Stimulated activated CD8-positive, alpha-beta memory T cell treated with anti-CD3 and anti-CD28 coated beads, Interleukin-4, amount 100 ng/mL, for 1 hour (primary cell): Measurements from ENCODE around the gene SLC1A5.
"Not testable (repeated sequence)": the region's sequence is repeated elsewhere in the genome, so short reads cannot be mapped to it uniquely, and the experiment has no call there.

ENCODE experiments used
- DNase-seq, 2 donors: peaks; one replicate each; pipeline ENCODE4 v3.0.0-alpha.2; 2020; ENCODE audit warnings: low read depth in 2 of 2, low spot score in 1 of 2

Gene SLC1A5

DNA sequence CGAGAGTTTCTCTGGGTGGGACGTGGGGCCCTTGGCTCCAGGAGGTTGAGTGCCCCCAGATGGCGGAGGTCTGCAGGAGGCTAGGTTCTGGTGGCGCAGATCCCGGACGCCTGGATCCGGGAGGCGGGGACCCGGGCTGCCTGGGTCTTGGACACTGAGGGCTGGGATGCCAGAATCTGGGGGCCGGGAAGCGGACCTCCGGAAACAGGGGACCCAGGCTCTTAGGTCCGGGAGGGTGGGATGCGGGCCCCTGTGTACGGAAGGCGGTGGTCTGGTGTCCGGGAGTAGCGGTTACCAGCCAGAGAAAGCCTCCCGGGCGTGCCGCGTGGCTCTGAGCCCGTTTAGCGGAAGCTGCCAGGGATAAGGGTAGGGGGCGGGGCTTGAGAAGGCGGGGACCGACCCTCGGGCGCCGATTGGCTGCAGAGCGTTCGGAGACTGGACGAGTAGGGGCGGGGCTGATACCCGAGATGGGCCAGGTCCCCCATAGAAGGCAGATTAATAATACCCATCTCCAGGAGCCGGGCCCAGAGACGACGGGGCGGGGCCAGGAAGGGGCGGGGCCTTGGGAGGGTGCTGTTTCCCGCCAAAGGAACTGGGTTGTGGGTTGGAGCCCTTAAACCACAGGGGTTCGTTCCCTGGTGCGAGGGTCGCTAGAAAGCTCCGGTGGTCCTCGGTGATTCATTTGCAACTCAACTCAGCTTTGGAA, at the start of gene SLC1A5:
TSS of gene SLC1A5 (minus strand) at position 333 of the 706 bp plus-strand sequence. CDS start 629 bp downstream, outside the sequence.
- peak; percentile 92 to 96 for DNase-seq

- DNase-seq: no peak
Observed at GRCh38 chr19:46838160-46838559, 49.8 kb upstream of the SLC1A5 start.

GRCh38 chr19:46834984-46835383, 46.6 kb upstream of the SLC1A5 start:
- DNase-seq: no peak

DNA sequence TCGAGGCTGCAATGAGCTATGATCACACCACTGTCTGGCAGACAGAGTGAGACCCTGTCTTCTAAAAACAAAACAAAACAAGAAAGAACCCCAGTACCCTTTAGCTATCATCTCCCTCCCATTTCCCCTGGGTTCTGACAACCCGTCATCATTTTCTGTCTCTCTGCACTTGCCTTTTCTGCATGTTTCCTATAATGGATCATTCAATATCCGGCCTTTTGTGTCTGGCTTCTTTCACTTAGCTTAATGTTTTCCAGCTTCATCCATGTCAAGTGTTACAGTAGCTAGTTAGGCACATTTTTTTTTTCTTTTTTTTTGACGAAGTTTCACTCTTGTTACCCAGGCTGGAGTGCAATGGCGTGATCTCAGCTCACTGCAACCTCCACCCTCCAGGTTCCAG, 45.7 kb upstream of the SLC1A5 start:
- DNase-seq: no peak

DNA sequence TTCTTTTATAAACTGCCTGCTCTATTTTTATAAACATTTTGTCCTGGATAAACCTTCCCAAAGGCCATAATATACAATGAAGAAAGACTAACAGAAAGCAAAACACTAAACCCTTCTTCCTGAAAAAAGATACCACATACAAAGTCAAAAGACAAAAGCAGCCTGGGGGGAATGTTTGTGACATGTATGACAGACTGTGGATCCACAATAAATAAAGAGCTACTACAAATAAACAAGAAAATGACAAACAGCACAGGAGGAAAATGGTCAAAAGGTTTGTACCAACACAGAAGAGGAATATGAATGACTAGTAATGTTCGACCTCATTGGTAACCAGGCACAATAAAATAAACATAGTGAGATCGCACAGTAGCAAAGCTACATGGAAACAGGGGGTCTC, 42.5 kb upstream of the SLC1A5 start:
- DNase-seq: no peak

GRCh38 chr19:46828484-46828883, 40.1 kb upstream of the SLC1A5 start:
- DNase-seq: no peak

DNA sequence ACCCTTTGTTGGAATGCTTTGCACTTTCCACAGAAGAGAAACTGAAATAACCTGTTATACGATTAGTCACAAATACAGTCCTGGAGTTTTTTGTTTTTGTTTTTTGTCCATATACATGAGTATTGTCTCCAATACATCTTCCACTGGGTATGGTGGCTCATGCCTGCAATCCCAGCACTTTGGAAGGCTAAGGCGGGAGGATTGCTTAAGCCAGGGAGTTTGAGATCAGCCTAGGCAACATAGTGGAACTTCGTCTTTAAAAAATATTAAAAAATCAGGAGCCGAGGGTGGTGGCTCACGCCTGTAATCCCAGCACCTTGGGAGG, 37.3 kb upstream of the SLC1A5 start:
- no peak for DNase-seq

DNA sequence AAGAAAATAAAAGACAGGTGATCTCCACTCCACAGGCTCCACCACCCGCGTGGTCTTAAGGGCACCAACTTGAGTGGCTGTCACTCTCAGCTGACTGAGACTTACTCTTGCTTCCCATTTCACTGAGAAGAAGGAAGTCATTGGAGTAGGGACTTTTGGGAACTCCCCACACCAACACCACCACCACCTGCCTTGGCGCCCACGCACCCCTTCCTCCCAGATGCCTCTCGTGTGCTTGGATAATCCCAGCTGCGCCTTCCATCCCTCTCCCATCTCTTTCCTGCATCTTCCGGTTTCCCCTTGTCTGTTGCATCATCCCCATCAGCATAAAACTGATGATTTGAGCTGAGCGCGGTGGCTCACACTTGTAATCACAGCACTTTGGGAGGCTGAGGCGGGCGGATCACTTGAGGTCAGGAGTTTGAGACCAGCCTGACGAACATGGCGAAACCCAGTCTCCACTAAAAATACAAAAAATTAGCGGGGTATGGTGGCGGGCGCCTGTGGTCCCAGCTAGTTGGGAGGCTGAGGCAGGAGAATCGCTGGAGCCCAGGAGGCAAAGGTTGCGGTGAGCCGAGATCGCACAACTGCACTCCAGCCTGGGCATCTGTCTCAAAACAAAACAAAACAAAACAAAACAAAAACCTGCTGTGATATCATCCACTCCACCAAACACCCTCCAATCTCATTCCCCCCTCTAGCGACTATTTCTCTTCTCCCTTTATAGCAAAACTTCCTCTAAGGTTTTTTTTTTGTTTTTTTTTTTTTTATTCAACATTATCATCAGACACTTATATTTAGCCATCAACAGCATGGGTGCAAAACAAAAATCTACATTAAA, 36.7 kb upstream of the SLC1A5 start:
- DNase-seq: no peak

- no peak for DNase-seq
Observed at GRCh38 chr19:46823049-46823448, 34.7 kb upstream of the SLC1A5 start.

DNA sequence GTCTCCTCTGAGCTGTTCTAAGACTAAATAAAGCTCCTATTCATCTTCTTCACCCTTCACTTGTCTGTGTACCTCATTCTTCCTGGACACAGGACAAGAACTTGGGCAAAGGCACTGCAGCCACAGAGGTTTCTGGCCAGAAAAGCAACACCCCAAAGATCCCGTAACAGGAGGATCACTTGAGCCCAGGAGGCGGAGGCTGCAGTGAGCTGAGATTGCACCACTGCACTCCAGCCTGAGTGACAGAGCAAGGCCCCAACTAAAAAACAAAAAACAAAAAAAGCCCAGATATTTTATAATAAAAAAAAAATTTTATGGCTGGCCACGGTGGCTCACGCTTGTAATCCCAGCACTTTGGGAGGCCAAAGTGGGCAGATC, 34.0 kb upstream of the SLC1A5 start:
- not testable (repeated sequence) for DNase-seq

DNA sequence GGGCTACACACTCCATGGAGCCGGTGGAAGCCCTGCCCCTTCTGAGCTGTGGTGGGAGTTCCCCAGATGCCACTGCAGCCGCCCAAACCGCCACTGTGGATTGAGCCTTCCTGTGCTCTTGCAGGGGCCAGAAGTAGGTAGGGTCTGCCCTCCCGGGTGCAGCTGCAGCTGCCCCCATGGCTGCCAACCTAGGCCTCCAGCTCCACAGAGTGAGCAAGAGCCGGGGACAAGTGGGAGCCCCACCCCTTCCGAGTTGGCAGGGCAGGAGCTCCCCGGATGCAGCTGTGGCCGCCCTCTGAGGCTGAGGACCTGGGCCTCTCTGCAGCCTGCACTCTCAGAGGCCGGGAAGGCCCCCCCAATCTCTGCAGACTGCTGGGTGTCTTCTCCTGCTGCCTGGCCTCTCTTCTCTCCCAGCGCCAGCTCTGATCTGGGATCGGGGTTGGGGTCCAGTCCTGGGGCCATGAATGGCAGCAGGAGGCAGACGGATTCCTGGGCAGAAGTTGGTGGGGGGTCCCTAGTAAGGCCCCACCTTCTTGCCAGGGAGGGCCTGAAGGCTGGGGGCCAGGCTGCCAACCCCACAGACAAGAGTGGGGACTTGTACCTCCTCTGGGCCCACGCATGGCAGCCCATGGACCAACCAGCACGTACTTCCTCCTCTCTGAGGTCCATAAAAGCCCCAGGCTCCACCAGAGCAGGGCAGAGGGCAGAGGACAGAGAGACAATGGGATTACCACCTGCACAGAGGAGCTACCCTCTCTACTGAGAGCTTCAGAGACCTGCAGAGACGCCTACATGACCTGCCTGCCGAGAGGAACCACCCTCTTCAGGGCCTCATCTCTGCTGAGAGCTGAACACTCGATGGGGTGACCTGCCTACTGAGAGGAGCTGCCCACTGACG, 33.4 kb upstream of the SLC1A5 start:
- DNase-seq: peak; percentile 21 to 31

DNA sequence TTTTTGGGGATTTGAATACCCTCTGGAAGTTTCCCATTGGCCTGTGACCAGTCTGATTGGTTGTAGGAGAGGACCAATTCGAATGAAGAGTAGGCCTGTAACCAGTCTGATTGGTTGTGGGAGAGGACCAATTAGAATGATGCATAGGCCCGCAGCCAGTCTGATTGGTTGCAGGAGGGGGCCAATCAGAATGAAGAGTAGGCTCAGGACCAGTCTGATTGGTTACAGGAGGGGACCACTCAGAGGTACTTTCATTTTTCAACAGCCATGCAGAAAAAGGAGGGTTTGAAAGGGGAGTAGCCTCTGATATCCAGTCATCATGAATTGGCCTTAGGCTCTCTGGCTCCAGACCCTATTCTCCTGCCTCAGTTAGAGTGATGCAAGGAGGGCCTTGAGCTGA, 30.4 kb upstream of the SLC1A5 start:
- DNase-seq: no peak

DNA sequence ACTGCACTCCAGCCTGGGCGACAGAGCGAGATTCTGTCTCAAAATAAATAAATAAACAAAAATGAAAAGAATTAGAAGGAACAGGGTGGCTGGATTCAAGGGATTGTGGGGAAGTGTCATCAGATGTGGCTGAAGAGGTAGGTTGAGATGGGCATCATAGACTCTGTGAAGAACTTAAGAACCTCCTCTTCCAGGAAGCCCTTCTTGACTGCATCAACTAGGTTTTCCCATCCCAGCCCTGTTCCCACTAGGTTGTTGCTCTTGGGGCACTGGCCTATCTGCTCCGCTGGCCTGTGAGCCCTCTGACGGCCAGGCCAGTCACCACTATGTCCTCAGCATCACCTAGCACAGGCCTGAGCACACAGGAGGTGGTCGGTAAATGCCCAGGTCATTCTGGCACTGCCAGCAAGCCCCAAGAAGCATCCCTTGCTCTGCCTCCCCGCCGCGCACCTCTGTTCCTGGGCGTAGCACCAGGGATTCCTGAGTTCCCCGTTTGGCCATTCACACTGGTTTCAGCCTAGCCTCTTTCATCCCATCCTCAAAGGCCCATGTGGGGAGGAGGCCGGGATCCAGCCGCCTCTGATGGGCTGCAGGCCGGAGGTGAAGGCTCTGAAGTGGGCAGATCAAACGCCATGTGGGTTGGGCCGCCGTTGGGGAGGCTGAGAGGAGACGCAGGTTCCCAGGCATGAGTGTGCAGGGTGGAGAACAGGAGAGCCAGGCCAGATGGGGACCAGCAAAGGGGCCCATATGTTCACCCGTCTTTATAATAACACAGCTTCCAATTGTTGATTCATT, 27.6 kb upstream of the SLC1A5 start:
- no peak for DNase-seq

- DNase-seq: no peak
Observed at GRCh38 chr19:46813839-46814358, 25.5 kb upstream of the SLC1A5 start.

DNA sequence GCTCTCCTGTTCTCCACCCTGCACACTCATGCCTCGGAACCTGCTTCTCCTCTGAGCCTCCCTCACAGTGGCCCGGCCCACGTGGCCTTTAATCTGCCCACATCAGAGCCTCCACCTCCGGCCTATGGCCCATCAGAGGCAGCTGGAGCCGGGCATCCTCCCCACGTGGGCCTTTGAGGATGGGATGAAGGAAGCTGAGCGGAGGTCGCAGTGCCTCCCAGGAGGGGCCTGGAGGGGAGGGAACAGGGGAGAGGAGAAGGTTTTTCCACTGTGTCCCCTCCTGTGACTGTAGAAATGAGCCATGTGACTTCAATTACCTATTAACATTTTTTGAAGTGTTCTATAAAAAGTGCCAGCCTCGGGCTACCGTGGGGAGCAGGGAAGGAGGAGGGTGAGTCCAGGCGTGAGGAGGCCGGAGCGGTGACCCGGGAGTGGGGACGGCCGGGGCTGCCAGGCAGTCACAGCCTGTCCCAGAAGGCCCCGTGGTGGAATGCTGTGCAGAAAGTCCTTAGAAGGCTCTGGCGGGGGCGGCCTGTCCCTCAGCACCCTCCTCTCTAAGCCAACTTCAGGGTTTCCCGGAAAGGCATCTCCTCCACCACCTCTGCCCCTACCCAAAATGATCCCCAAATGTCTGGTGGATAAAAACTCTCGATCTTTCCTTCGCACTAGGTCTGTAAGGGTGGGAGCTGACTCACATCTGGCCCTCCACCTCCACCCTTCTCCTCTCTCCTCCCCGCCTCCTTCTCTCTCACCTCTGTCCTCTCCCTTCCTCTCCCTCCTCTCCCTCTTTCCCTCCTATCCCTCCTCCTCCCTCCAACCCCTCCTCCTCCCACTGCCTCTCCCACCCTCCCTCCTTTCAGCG, 24.8 kb upstream of the SLC1A5 start:
- no peak for DNase-seq

DNA sequence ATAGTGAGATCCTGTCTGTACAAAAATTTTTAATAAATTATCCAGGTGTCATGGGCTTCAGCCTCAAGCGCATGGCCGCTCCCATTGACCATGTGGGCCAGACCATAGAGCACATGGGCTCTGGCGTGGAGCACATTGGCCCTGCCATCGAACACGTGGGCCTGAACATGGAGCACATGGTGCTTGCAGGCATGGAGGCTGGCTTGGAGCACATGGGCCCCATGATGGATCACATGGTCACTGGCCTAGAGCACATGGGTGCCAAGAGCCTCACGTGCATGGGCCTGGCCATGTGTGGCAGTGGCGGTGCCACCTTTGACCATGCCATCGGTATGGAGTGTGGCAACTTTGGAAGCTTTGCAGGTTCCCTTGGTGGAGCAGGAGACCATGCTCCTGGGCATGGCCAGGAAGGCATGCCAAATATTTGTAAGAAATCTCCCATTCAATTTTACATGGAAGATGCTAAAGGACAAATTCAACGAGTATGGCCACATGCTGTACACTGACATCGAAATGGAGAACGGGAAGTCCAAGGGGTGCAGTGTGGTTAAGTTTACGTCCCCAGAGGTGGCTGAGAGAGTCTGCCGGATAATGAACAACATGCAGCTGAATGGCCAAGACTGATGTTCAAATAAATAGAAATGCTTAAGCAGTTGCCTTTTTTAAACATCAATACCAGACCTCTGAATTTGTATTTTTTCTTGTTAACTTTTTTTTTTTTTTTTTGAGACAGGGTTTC, 21.3 kb upstream of the SLC1A5 start:
- DNase-seq: no peak

- DNase-seq: no peak
Observed at GRCh38 chr19:46806656-46807055, 18.3 kb upstream of the SLC1A5 start.

DNA sequence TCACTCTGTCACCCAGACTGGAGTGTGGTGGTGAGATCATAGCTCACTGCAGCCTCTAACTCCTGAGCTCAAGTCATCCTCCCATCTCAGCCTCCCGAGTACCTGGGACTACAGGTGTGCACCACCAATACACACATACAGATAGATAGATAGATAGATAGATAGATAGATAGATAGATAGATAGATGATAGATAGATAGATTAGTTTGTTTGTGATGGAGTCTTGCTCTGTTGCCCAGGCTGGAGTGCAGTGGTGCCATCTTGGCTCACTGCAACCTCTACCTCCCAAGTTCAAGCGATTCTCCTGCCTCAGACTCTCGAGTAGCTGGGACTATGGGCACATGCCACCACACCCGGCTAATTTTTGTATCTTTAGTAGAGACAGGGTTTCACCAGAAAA, 16.0 kb upstream of the SLC1A5 start:
- not testable (repeated sequence) for DNase-seq

DNA sequence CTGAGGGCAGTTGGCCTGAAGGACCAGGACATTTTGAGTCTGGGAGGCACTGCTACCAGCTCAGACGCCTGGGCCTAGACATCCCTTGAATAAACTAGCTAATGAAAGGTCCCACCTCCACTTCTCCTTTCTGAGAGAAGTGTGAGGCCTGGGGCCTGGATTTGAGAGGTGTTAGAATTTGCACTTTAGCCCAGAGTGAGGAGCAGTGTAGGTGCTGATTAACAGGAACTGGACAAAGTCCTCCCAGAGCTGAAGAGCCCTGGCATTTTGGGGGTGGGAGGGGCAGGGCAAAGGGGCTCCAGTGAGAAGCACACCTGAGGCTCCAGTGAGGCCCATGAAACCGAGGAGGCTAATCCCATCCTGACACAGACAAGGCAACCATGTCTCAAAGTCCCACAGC, 15.2 kb upstream of the SLC1A5 start:
- no peak for DNase-seq
